ENCODE data around the gene TK1. TPM values are rescaled to one million over a fixed set of nuclear protein-coding genes. Genes with fewer than 3 reads are reported as not detected.

Gene TK1
- total RNA-seq, 1 experiment from 2014 or later: 153 TPM

- intact Hi-C loops (cut with micrococcal nuclease; ENCODE audit: unreplicated experiment): no loop called here
- no peaks in the 10 kb centered on the region for H3K27me3 ChIP-seq (ENCODE audit: control insufficient read depth, insufficient read depth, low read length)
- DNase-seq (ENCODE audit: low read depth, low spot score) (no peak), ATAC-seq (no peak)
- POLR2A ChIA-PET: no interaction called here
- no peaks in the 10 kb centered on the region for H3K9me3 ChIP-seq (ENCODE audit: control insufficient read depth, insufficient read depth, low read depth, low read length)
- H3K27ac ChIP-seq (ENCODE audit: low read length): no peak overlapping the region
- BruUV-seq (replicated peaks): no TSS peak
- no peak for TF ChIP-seq POLR2AphosphoS5 (IDR thresholded peaks at IDR 0.05; ENCODE audit: low read depth, low read length)
- no peak for TF ChIP-seq SIN3A (IDR thresholded peaks at IDR 0.05; ENCODE audit: borderline replicate concordance, insufficient read depth, low read depth, low read length)
- no peak for TF ChIP-seq TCF7L2 (IDR thresholded peaks at IDR 0.05; ENCODE audit: low read depth, low read length)
- TF ChIP-seq REST (IDR thresholded peaks at IDR 0.05; ENCODE audit: insufficient read depth in 1 of 2, low read depth in 2 of 2, low read length in 1 of 2): no peak
- TF ChIP-seq CTCF (IDR thresholded peaks at IDR 0.05): no peak
- CTCF ChIA-PET: interaction anchor here (0.5 to 1.4 kb wide), 5 partner anchors 33 to 710 kb away, joined by 4 to 6 read pairs (median 4); no protein-coding TSS in a partner anchor
- H3K36me3 ChIP-seq (ENCODE audit: control insufficient read depth, insufficient read depth, low read length): no peaks in the 10 kb centered on the region; the same call in 1 of the 2 replicates
- H3K4me1 ChIP-seq (ENCODE audit: control insufficient read depth, insufficient read depth, low read length): peaks cover 1% of the 10 kb centered on the region; the same call in 1 of the 2 replicates
- in situ Hi-C loops (cut with HindIII; ENCODE audit: low pct_unique_long_range_greater_than_20kb, low sequenced_read_pairs): no loop called here
- H3K4me3 ChIP-seq (ENCODE audit: low read depth in 2 of 2, low read length in 2 of 2): no peak overlapping the region
Measured at GRCh38 chr17:78135858-78136500, 50.9 kb downstream of the TK1 start.

GRCh38 chr17:78134899-78135385 is 51.9 kb downstream of the TK1 start:
- H3K4me1 ChIP-seq (ENCODE audit: control insufficient read depth, insufficient read depth, low read length): peaks cover 6% of the 10 kb centered on the region
- ChIA-PET CTCF (interaction anchor here (1.4 kb wide), 1 partner anchor 50 kb away, joined by 5 read pairs; no protein-coding TSS in a partner anchor), POLR2A (interaction anchor here (0.6 kb wide), 1 partner anchor 19 kb away, joined by 3 read pairs; no protein-coding TSS in a partner anchor)
- TF ChIP-seq REST (IDR thresholded peaks at IDR 0.05; ENCODE audit: insufficient read depth in 1 of 2, low read depth in 2 of 2, low read length in 1 of 2) (no peak), TCF7L2 (IDR thresholded peaks at IDR 0.05; ENCODE audit: low read depth, low read length) (no peak), CTCF (IDR thresholded peaks at IDR 0.05) (no peak), SIN3A (IDR thresholded peaks at IDR 0.05; ENCODE audit: borderline replicate concordance, insufficient read depth, low read depth, low read length) (no peak), POLR2AphosphoS5 (IDR thresholded peaks at IDR 0.05; ENCODE audit: low read depth, low read length) (no peak)
- H3K4me3 ChIP-seq (ENCODE audit: low read depth in 2 of 2, low read length in 2 of 2): no peak overlapping the region
- intact Hi-C loops (cut with micrococcal nuclease; ENCODE audit: unreplicated experiment): no loop called here
- H3K27me3 ChIP-seq (ENCODE audit: control insufficient read depth, insufficient read depth, low read length): no peaks in the 10 kb centered on the region
- H3K27ac ChIP-seq (ENCODE audit: low read length): no peak overlapping the region
- no TSS peak for BruUV-seq (replicated peaks)
- ATAC-seq (no peak), DNase-seq (ENCODE audit: low read depth, low spot score) (no peak)
- in situ Hi-C loops (cut with HindIII; ENCODE audit: low pct_unique_long_range_greater_than_20kb, low sequenced_read_pairs): no loop called here
- no peaks in the 10 kb centered on the region; the same call in 1 of the 2 replicates for H3K36me3 ChIP-seq (ENCODE audit: control insufficient read depth, insufficient read depth, low read length)
- no peaks in the 10 kb centered on the region for H3K9me3 ChIP-seq (ENCODE audit: control insufficient read depth, insufficient read depth, low read depth, low read length)
